Measurements from ENCODE around the gene BMP2K. TPM values are rescaled to one million over a fixed set of nuclear protein-coding genes. Genes with fewer than 3 reads are reported as not detected.

Gene BMP2K
- polyA plus RNA-seq, 1 donor (not counting 4 experiments of a cell fraction or from before 2014, with no cell fraction given) = 35.4 TPM

GRCh38 chr4:78796526-78796925 lies 20.4 kb downstream of the BMP2K start:
- no peak overlapping the region for H3K9ac ChIP-seq (ENCODE audit: control insufficient read depth, extremely low read depth, insufficient read depth, low read length)
- no peaks in the 10 kb centered on the region for H3K9me1 ChIP-seq (ENCODE audit: control insufficient read depth, extremely low read depth, insufficient read depth, low read length)
- no peaks in the 10 kb centered on the region for H3K9me3 ChIP-seq (ENCODE audit: control insufficient read depth, low read depth, low read length)
- H3K4me2 ChIP-seq (ENCODE audit: control insufficient read depth, extremely low read depth, insufficient read depth, low read depth, low read length) = no peak overlapping the region
- FAIRE-seq (no peak), DNase-seq (ENCODE audit: low read depth, low spot score) (no peak)
- H3K27ac ChIP-seq (ENCODE audit: control insufficient read depth, insufficient read depth, low read length) = no peak overlapping the region
- no peaks in the 10 kb centered on the region for H4K20me1 ChIP-seq (ENCODE audit: control insufficient read depth, extremely low read depth, insufficient read depth, low read length)
- H3K36me3 ChIP-seq (ENCODE audit: control insufficient read depth in 2 of 2, extremely low read depth in 1 of 2, insufficient read depth in 2 of 2, low read length in 2 of 2) = no peaks in the 10 kb centered on the region
- H3K27me3 ChIP-seq (ENCODE audit: control insufficient read depth, extremely low read depth, insufficient read depth, low read length) = no peaks in the 10 kb centered on the region
- dilution Hi-C loops (cut with MboI; ENCODE audit: extremely low pct_ligation_motif_present, low sequenced_read_pairs) = no loop called here
- no peak overlapping the region for H2AFZ ChIP-seq (ENCODE audit: control insufficient read depth, low read length)
- peaks cover 16% of the 10 kb centered on the region for H3K4me1 ChIP-seq (ENCODE audit: control insufficient read depth, extremely low read depth, insufficient read depth, low read length)
- TF ChIP-seq EZH2 (IDR thresholded peaks at IDR 0.05; ENCODE audit: low read length) = no peak
- TF ChIP-seq, protein P1, sequence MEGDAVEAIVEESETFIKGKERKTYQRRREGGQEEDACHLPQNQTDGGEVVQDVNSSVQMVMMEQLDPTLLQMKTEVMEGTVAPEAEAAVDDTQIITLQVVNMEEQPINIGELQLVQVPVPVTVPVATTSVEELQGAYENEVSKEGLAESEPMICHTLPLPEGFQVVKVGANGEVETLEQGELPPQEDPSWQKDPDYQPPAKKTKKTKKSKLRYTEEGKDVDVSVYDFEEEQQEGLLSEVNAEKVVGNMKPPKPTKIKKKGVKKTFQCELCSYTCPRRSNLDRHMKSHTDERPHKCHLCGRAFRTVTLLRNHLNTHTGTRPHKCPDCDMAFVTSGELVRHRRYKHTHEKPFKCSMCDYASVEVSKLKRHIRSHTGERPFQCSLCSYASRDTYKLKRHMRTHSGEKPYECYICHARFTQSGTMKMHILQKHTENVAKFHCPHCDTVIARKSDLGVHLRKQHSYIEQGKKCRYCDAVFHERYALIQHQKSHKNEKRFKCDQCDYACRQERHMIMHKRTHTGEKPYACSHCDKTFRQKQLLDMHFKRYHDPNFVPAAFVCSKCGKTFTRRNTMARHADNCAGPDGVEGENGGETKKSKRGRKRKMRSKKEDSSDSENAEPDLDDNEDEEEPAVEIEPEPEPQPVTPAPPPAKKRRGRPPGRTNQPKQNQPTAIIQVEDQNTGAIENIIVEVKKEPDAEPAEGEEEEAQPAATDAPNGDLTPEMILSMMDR (optimal IDR thresholded peaks at IDR 0.05 in 1 of 3, IDR thresholded peaks at IDR 0.05 in 1 of 3, conservative IDR thresholded peaks at IDR 0.05 in 1 of 3; ENCODE audit: extremely low read depth in 1 of 3, insufficient read depth in 2 of 3, low read length in 3 of 3) = no peak
- no peak overlapping the region for H3K4me3 ChIP-seq (ENCODE audit: control insufficient read depth in 2 of 3, extremely low read depth in 1 of 3, insufficient read depth in 2 of 3, low read depth in 1 of 3, low read length in 3 of 3)
- peaks cover 68% of the 10 kb centered on the region for H3K79me2 ChIP-seq (ENCODE audit: control insufficient read depth, insufficient read depth, low read length)

- peaks cover 69% of the 10 kb centered on the region for H3K79me2 ChIP-seq (ENCODE audit: control insufficient read depth, insufficient read depth, low read length)
- DNase-seq (ENCODE audit: low read depth, low spot score) (no peak), FAIRE-seq (no peak)
- H4K20me1 ChIP-seq (ENCODE audit: control insufficient read depth, extremely low read depth, insufficient read depth, low read length) = no peaks in the 10 kb centered on the region
- H3K27ac ChIP-seq (ENCODE audit: control insufficient read depth, insufficient read depth, low read length) = no peak overlapping the region
- dilution Hi-C loops (cut with MboI; ENCODE audit: extremely low pct_ligation_motif_present, low sequenced_read_pairs) = no loop called here
- H3K4me2 ChIP-seq (ENCODE audit: control insufficient read depth, extremely low read depth, insufficient read depth, low read depth, low read length) = no peak overlapping the region
- no peak for TF ChIP-seq EZH2 (IDR thresholded peaks at IDR 0.05; ENCODE audit: low read length)
- TF ChIP-seq, protein P1 (optimal IDR thresholded peaks at IDR 0.05 in 1 of 3, IDR thresholded peaks at IDR 0.05 in 1 of 3, conservative IDR thresholded peaks at IDR 0.05 in 1 of 3; ENCODE audit: extremely low read depth in 1 of 3, insufficient read depth in 2 of 3, low read length in 3 of 3) = no peak
- no peak overlapping the region for H3K9ac ChIP-seq (ENCODE audit: control insufficient read depth, extremely low read depth, insufficient read depth, low read length)
- H3K36me3 ChIP-seq (ENCODE audit: control insufficient read depth in 2 of 2, extremely low read depth in 1 of 2, insufficient read depth in 2 of 2, low read length in 2 of 2) = no peaks in the 10 kb centered on the region
- H3K9me1 ChIP-seq (ENCODE audit: control insufficient read depth, extremely low read depth, insufficient read depth, low read length) = no peaks in the 10 kb centered on the region
- no peaks in the 10 kb centered on the region for H3K9me3 ChIP-seq (ENCODE audit: control insufficient read depth, low read depth, low read length)
- H2AFZ ChIP-seq (ENCODE audit: control insufficient read depth, low read length) = no peak overlapping the region
- H3K4me3 ChIP-seq (ENCODE audit: control insufficient read depth in 2 of 3, extremely low read depth in 1 of 3, insufficient read depth in 2 of 3, low read depth in 1 of 3, low read length in 3 of 3) = no peak overlapping the region
- H3K4me1 ChIP-seq (ENCODE audit: control insufficient read depth, extremely low read depth, insufficient read depth, low read length) = peaks cover 16% of the 10 kb centered on the region
- H3K27me3 ChIP-seq (ENCODE audit: control insufficient read depth, extremely low read depth, insufficient read depth, low read length) = no peaks in the 10 kb centered on the region
These were observed 21.7 kb downstream of the BMP2K start for GRCh38 chr4:78797777-78798284.
